ENCODE data around the gene BTBD1.
"Not testable (repeated sequence)": the region's sequence is repeated elsewhere in the genome, so short reads cannot be mapped to it uniquely, and the experiment has no call there.

The BTBD1 gene

GRCh38 chr15:83094583-83094982, 27.5 kb upstream of the BTBD1 start:
- DNase-seq (ENCODE audit: low read depth in 2 of 2), result no peak

GRCh38 chr15:83092309-83092976, 25.4 kb upstream of the BTBD1 start:
- DNase-seq (ENCODE audit: low read depth in 2 of 2), result no peak

GRCh38 chr15:83091965-83092308, 24.9 kb upstream of the BTBD1 start:
- DNase-seq (ENCODE audit: low read depth in 2 of 2), result not testable (repeated sequence)

GRCh38 chr15:83090465-83090864, 23.4 kb upstream of the BTBD1 start:
- no peak for DNase-seq (ENCODE audit: low read depth in 2 of 2)

GRCh38 chr15:83088876-83089275, 21.8 kb upstream of the BTBD1 start:
- no peak for DNase-seq (ENCODE audit: low read depth in 2 of 2)

GRCh38 chr15:83087576-83087975, 20.5 kb upstream of the BTBD1 start:
- DNase-seq (ENCODE audit: low read depth in 2 of 2), result no peak

- not testable (repeated sequence) for DNase-seq (ENCODE audit: low read depth in 2 of 2)
Observed at GRCh38 chr15:83085864-83086552, 19.0 kb upstream of the BTBD1 start.

GRCh38 chr15:83085461-83085860, 18.4 kb upstream of the BTBD1 start:
- DNase-seq (ENCODE audit: low read depth in 2 of 2), result not testable (repeated sequence)

GRCh38 chr15:83082730-83083386, 15.8 kb upstream of the BTBD1 start:
- no peak for DNase-seq (ENCODE audit: low read depth in 2 of 2)

GRCh38 chr15:83081256-83082014, 14.4 kb upstream of the BTBD1 start:
- DNase-seq (ENCODE audit: low read depth in 2 of 2), result no peak

GRCh38 chr15:83078712-83079111, 11.7 kb upstream of the BTBD1 start:
- no peak for DNase-seq (ENCODE audit: low read depth in 2 of 2)

GRCh38 chr15:83077491-83078230, 10.6 kb upstream of the BTBD1 start:
- DNase-seq (ENCODE audit: low read depth in 2 of 2), result no peak

- not testable (repeated sequence) for DNase-seq (ENCODE audit: low read depth in 2 of 2)
Observed at GRCh38 chr15:83069211-83069642, 2.2 kb upstream of the BTBD1 start.

- DNase-seq (ENCODE audit: low read depth in 2 of 2), result no peak
Observed at GRCh38 chr15:83068054-83068453, 1.0 kb upstream of the BTBD1 start.

GRCh38 chr15:83067638-83067962, 548 bp upstream of the BTBD1 start:
- DNase-seq (ENCODE audit: low read depth in 2 of 2), result no peak

- DNase-seq (ENCODE audit: low read depth in 2 of 2), result no peak
Observed at GRCh38 chr15:83066034-83066733, 868 bp downstream of the BTBD1 start.

GRCh38 chr15:83065431-83065830, 1.6 kb downstream of the BTBD1 start:
- no peak for DNase-seq (ENCODE audit: low read depth in 2 of 2)

- no peak for DNase-seq (ENCODE audit: low read depth in 2 of 2)
Observed at GRCh38 chr15:83064859-83065258, 2.2 kb downstream of the BTBD1 start.

GRCh38 chr15:83063551-83063950, 3.5 kb downstream of the BTBD1 start:
- DNase-seq (ENCODE audit: low read depth in 2 of 2), result no peak

- no peak for DNase-seq (ENCODE audit: low read depth in 2 of 2)
Observed at GRCh38 chr15:83062768-83063180, 4.3 kb downstream of the BTBD1 start.

GRCh38 chr15:83061680-83062079, 5.4 kb downstream of the BTBD1 start:
- no peak for DNase-seq (ENCODE audit: low read depth in 2 of 2)

All from stimulated activated CD4-positive, alpha-beta T cell treated with anti-CD3 and anti-CD28 coated beads, Interleukin-1b, Interleukin-23, amount 100 ng/mL, for 1 hour (primary cell).